Esophagus muscularis mucosa (tissue), 3 donors: ENCODE data around the gene DGKD.

ENCODE experiments used
- POLR2A ChIP-seq: fragments of 450-650 bp; IDR thresholded peaks from one replicate; pipeline ENCODE4 v1.6.1; 2017; ENCODE audit warnings: antibody characterized with exemption, moderate library complexity, mild to moderate bottlenecking, low read depth
- POLR2AphosphoS5 ChIP-seq, 2 donors: sonication (generic); formaldehyde crosslinking; IDR thresholded peaks; one replicate each; pipeline ENCODE4 v1.6.1; 2017; ENCODE audit warnings: antibody characterized with exemption in 2 of 2
- TF ChIP-seq, protein P1 (sequence below), 3 experiments: fragments of 200-600 bp in 2 of 3; fragments of 450-650 bp in 1 of 3; sonication (generic) in 2 of 3; IDR thresholded peaks; one replicate each; pipeline ENCODE4 v1.5.1; 2017 to 2019; ENCODE audit warnings: antibody characterized with exemption in 3 of 3, mild to moderate bottlenecking in 2 of 3, moderate library complexity in 1 of 3

DNA sequence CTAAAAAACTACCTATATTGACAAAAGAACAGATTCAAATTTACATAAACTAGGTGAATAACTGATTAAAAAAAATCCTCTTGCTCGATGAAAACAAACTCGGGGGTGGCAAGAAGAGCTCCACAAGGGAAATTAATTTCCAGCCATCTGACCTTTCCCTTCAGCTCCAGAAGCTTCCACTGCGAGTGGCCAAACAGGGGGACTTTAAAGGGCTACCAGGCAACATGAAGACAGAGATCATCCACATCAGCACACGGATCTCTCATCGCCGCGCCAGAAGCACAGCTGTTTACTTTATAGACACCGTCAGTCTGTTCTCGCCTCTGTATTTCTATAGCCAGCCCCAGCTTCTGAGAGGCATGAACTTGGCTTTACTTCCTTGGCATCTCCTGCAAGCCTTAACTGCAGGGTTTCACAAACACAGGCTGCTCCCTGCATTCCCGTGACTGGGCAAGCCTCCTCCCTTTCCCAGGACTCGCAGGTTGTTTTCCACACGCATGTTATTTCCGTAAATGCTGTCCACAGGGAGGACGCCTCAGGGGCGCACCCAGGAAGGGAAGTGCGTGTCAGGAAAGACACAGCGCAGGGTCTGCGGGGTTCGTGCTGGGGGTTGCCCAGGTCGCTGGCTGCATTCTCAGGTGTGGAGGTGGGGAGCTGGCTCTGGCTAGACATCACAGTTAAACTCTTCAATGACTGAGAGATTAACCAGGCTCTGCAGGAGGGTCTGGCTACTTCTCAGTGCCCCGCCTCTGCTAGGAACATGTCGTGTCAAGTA, 127.3 kb downstream of the DGKD start:
- TF ChIP-seq POLR2A (no peak), POLR2AphosphoS5 (IDR thresholded peaks at IDR 0.05) (peak; percentile 8 to 58)
- TF ChIP-seq, protein P1, sequence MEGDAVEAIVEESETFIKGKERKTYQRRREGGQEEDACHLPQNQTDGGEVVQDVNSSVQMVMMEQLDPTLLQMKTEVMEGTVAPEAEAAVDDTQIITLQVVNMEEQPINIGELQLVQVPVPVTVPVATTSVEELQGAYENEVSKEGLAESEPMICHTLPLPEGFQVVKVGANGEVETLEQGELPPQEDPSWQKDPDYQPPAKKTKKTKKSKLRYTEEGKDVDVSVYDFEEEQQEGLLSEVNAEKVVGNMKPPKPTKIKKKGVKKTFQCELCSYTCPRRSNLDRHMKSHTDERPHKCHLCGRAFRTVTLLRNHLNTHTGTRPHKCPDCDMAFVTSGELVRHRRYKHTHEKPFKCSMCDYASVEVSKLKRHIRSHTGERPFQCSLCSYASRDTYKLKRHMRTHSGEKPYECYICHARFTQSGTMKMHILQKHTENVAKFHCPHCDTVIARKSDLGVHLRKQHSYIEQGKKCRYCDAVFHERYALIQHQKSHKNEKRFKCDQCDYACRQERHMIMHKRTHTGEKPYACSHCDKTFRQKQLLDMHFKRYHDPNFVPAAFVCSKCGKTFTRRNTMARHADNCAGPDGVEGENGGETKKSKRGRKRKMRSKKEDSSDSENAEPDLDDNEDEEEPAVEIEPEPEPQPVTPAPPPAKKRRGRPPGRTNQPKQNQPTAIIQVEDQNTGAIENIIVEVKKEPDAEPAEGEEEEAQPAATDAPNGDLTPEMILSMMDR (IDR thresholded peaks at IDR 0.05) = no peak
